IPS DF 19.7 (cell line): Measurements from ENCODE around the gene TAF11L4.
"Not testable (repeated sequence)": the region's sequence is repeated elsewhere in the genome, so short reads cannot be mapped to it uniquely, and the experiment has no call there.

ENCODE experiments used
- DNase-seq: peaks from one replicate; pipeline ENCODE4 v3.0.0-alpha.2; 2013; ENCODE audit warnings: low read depth, low spot score

Gene TAF11L4

DNA sequence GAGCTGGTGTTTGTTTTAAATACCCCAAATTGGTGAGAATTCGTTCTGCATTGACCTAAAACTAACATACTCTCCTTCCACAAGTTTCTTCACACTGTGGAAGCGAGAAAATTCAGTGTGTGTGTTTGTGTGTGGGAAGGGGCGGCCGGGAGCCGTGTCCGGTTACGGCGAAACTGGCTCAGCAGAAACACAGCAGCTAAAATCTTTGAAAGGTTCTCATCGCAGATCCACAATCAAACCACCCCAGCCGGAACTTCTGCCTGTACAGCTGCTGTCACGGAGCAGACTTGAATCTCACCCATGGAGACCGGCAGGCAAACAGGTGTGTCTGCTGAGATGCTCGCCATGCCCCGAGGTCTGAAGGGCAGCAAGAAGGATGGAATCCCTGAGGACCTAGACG lies at the start of gene TAF11L4:
TAF11L4 (plus strand) TSS at position 301 of the 400 bp plus-strand sequence.
- DNase-seq: not testable (repeated sequence)

DNA sequence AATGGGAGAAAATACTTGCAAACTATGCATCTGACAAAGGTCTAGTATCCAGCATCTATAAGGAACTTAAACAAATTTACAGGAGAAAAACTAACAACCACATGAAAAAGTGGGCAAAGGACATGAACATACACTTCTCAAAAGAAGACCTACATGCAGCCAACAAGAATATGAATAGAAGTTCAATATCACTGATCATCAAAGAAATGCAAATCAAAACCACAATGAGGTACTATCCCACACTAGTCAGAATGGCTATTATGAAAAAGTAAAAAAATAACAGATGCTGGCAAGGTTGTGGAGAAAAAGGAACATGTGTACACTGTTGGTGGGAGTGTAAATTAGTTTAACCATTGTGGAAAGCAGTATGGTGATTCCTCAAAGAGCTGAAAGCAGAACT lies 46.5 kb upstream of the TAF11L4 start:
- not testable (repeated sequence) for DNase-seq

DNA sequence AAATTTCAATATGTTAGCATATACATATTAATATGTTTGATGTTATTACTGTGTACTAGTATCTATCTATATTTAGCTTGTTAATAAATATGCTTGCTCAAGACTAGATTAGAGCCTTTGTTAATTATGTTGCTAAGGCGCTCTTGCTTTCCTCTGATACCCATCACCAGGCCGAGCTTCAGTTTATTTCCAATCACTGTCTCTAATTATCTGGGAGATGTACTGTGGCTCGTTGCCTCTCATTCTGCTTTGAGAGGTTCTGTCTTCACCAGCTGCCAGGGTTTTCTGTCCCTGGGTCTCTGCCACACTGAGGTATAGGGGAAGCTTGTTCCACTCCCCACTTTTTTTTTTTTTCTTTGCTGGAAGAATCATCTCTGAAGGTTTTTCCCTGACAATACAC lies 44.6 kb upstream of the TAF11L4 start:
- no peak for DNase-seq

DNA sequence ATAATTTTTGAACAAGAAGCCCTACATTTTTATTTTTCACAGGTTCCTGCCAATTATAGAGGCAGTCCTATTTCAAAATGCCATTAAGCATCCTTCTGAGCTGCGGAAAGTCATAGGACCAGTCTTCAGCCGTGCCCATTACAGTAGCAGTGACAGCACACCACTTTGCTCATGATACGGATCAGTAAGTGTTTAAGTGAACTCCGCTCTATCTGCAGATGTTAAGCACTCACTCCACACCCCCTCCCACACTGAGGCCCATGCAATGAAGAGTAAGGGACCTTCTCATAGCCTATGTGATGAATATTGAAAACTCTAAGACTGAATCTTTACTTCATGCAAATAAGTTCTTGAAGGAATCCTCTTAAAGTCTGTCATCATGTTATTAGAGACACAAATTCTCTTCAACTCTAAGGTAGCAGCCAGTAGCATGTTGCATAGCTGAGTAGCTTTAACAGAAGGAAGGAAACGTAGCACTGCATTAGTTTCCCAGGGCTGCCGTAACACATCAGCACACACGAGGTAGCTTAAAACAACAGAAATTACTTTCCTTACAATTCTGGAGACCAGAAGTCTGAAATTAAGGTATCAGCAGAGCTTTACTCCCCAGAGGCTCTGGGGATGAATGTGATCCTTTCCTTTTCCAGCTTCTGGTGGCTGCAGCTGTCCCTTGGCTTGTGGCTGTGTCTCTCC lies 43.9 kb upstream of the TAF11L4 start:
- DNase-seq: no peak

DNA sequence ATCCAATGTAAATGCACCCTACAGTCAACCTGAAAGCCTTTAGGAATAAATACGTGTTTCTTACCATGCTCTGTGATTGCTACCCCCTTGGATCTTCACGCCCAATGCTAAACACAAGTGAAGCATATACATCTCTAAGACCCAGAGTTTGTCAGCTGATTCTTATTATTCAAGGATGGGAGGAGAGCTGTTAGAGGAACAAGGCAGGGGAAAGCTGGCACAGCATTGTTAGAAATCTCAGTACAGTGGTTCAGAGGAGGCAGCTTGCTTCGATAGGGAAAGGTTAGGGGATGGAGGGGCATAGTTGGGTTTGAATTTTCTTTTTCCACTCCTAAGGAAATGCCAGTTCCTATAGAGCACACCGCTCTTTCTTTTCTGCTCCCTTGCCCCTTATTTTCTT lies 40.2 kb upstream of the TAF11L4 start:
- no peak for DNase-seq

DNA sequence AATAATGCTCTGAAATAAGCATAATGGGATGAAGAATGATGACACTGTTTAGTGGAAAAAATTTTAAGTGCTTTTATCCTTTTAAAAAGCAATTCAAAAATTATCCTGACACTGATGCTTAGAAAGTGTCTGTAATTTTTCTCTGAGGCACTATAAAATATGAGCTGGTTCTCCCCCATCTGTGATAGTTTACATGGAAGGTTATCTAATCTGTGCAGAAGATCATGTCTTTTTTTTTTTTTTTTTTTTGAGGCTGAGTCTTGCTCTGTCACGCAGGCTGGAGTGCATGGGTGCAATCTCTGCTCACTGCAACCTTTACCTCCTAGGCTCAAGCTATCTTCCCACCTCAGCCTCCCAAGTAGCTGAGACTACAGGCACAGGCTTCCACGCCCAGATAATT lies 38.8 kb upstream of the TAF11L4 start:
- no peak for DNase-seq

DNA sequence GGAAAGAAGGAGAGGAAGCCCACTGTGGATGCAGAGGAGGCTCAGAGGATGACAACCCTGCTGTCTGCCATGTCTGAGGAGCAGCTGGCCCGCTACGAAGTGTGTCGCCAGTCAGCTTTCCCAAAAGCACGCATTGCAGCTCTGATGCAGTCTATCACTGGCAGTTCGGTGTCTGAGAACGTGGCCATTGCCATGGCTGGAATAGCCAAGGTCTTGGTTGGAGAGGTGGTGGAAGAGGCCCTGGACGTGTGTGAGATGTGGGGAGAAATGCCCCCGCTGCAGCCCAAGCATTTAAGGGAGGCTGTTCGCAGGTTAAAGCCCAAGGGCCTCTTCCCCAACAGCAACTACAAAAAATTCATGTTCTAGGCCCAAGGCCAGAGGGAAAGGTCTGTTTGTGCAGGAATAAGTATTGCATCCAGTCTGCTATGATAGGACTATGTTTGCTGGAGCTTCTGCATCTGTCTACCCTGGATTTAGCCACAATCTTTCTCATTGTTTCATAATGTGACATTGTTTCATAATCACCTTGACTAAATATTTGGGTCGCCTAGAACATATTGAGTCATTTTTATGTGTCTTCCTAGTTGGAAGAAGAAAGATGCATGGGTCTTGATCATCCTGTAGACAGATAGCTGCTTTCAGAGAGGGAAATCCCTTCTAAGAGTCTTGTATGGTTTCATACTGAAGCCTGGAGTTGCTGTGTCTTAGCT lies 35.0 kb upstream of the TAF11L4 start:
- DNase-seq: not testable (repeated sequence)

DNA sequence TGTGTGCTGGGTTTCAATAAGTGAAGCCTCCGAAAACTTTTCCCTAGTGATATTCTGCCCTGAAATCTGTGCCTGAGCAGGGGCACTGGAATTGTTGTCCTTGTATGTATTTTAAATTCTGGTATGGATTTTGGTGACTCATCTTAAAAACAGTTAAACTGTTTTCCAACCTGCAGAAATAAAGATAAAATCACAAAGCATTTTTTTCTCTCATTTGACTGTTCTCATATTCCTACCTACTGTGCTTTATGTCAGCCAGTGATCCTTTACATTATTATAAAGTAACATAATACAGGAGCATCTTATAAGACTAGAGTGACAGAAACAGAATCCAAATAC lies 34.5 kb upstream of the TAF11L4 start:
- DNase-seq: no peak

DNA sequence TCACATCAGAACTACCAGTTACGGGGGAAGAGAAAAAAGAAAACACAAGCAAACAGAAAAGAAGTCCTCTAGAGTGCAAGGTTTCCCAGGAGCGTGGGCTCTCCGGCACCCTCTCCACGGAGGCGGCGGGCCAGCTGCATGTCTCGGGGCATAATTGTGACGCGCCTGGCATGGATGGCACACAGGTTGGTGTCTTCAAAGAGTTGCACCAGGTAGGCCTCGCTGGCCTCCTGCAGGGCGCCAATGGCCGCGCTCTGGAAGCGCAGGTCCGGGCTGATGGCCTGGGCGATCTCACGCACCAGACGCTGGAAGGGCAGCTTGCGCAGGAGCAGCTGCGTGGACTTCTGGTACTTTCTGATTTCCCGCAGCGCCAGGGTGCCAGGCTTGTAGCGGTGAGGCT lies 30.3 kb upstream of the TAF11L4 start:
- DNase-seq: not testable (repeated sequence)

DNA sequence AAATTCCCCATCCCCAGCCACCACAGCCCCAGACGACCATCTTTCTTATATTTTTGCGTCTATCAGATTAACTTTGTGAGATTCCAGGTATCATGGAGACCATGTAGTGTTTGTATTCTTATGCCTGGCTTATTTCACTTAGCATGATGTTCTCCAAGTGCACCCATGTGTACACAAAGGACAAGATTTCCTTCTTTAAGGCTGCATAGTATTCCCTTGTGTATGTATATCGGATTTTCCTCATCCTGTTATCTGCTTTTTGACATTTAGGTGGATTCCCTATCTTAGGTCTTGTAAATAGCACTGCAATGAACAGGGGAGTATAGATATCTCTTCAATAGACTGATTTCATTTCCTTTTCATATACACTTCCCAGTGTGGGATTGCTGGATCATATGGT lies 28.8 kb upstream of the TAF11L4 start:
- DNase-seq: no peak

DNA sequence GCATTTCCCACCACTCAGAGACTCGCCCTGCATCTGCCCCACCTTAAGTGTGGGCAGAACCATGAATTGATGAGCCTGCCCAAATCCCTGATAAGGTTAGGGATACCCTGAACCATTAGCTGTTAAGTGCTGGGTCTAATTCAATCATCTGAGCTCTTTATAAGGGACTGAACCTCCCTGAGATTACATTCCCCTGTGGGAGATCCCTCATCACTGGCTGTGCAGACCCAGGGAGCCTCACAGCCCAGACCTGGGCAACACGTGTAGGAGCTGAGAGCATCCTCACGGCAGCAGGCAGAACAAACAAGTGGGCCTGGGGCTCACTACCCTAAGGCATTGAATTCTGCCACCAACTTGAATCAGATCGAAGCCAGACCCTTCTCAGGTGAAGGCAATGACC lies 24.2 kb upstream of the TAF11L4 start:
- no peak for DNase-seq

DNA sequence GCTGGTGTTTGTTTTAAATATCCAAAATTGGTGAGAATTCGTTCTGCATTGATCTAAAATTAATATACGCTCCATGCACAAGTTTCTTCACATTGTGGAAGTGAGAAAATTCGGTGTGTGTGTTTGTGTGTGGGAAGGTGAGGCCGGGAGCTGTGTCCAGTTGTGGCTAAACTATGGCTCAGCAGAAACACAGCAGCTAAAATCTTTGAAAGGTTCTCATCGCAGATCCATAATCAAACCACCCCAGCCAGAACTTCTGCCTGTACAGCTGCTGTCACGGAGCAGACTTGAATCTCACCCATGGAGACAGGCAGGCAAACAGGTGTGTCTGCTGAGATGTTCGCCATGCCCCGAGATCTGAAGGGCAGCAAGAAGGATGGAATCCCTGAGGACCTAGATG lies 23.7 kb upstream of the TAF11L4 start, which contains the start of gene TAF11L2:
TAF11L2 (plus strand) TSS at position 301 of the 400 bp plus-strand sequence.
- not testable (repeated sequence) for DNase-seq

DNA sequence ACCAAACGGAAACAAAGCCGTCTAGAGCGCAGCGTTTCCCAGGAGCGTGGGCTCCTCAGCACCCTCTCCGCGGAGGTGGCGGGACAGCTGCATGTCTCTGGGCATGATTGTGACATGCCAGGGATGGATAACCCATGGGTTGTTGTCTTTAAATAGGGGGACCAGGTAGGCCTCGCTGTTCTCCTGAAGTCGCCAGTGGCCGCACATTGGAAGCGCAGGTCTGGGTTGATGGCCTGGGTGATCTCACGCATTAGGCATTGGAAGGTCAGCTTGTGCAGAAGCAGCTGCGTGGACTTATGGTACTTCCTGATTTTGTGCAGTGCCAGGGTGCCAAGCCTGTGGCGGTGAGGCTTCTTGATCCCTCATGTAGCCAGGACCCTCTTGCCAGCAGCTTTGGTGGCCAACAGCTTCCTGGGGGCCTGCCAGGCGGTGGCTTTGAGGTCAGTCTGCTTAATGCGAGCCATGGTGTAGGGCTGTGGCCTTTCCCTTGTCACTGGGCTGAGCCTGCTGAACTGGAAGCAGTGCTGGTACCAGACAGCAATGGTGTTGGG lies 9.8 kb upstream of the TAF11L4 start:
- DNase-seq: no peak

DNA sequence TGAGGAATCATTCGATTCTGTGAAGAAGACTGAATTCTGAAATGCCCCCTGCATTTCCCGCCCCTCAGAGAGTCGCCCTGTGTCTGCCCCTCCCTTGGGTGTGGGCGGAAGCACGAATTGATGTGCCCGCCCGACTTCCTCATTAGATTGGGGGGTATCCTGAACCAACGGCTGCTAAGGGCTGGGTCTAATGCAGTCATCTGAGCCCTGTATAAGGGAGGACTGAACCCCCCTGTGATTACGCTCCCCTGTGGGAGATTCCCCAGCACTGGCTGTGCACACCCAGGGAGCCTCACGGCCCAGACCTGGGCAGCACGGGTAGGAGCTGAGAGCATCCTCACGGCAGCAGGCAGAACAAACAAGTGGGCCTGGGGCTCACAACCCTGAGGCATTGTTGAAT lies 4.1 kb upstream of the TAF11L4 start:
- not testable (repeated sequence) for DNase-seq

DNA sequence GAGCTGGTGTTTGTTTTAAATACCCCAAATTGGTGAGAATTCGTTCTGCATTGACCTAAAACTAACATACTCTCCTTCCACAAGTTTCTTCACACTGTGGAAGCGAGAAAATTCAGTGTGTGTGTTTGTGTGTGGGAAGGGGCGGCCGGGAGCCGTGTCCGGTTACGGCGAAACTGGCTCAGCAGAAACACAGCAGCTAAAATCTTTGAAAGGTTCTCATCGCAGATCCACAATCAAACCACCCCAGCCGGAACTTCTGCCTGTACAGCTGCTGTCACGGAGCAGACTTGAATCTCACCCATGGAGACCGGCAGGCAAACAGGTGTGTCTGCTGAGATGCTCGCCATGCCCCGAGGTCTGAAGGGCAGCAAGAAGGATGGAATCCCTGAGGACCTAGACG lies 3.5 kb upstream of the TAF11L4 start, which contains the start of gene TAF11L3:
TAF11L3 (plus strand) TSS at position 301 of the 400 bp plus-strand sequence.
- DNase-seq: not testable (repeated sequence)

DNA sequence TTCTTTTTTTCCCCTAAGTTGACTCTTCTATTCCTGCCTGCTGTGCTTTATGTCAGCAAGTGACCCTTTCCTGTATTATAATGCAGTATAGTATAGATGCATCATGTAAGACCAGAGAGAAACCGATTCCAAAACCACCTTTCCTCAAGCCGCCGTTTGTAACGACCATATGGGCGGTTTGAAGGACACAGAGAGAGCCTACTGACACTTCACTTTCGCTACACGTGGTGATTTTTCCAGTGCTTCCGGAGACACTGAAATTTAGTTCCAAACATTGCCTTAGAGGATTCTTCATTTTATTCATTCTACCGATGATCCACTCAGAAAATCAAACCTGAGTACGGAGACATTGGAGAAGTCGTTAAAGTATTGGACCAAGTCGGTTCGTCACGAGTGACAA lies 2.1 kb upstream of the TAF11L4 start:
- DNase-seq: not testable (repeated sequence)

DNA sequence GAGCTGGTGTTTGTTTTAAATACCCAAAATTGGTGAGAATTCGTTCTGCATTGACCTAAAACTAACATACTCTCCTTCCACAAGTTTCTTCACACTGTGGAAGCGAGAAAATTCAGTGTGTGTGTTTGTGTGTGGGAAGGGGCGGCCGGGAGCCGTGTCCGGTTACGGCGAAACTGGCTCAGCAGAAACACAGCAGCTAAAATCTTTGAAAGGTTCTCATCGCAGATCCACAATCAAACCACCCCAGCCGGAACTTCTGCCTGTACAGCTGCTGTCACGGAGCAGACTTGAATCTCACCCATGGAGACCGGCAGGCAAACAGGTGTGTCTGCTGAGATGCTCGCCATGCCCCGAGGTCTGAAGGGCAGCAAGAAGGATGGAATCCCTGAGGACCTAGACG lies 3.3 kb downstream of the TAF11L4 start, which contains the start of gene TAF11L5:
TAF11L5 (plus strand) TSS at position 301 of the 400 bp plus-strand sequence.
- not testable (repeated sequence) for DNase-seq

DNA sequence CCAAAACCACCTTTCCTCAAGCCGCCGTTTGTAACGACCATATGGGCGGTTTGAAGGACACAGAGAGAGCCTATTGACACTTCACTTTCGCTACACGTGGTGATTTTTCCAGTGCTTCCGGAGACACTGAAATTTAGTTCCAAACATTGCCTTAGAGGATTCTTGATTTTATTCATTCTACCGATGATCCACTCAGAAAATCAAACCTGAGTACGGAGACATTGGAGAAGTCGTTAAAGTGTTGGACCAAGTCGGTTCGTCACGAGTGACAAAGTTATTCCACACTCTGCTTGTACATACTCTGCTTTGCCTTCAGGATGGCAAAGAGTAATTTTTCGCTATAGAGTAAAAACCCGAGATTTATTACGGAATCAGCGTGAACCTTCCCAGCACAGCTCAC lies 4.9 kb downstream of the TAF11L4 start:
- not testable (repeated sequence) for DNase-seq

DNA sequence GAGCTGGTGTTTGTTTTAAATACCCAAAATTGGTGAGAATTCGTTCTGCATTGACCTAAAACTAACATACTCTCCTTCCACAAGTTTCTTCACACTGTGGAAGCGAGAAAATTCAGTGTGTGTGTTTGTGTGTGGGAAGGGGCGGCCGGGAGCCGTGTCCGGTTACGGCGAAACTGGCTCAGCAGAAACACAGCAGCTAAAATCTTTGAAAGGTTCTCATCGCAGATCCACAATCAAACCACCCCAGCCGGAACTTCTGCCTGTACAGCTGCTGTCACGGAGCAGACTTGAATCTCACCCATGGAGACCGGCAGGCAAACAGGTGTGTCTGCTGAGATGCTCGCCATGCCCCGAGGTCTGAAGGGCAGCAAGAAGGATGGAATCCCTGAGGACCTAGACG lies 6.8 kb downstream of the TAF11L4 start, which contains the start of gene TAF11L6:
TAF11L6 (plus strand) TSS at position 301 of the 400 bp plus-strand sequence.
- not testable (repeated sequence) for DNase-seq
